ENCODE measurements around the gene DYNC1H1.
A peak's percentile ranks its signal among the peaks of the same experiment; 100 is the strongest.

Gene DYNC1H1

GRCh38 chr14:102086972-102087761, 122.8 kb downstream of the DYNC1H1 start, which contains the start of gene HSP90AA1:
TSS of gene HSP90AA1 (minus strand) at chr14:102087044. CDS start at chr14:102086378, 666 bp downstream.
- WGBS (ENCODE audit: extremely low coverage, insufficient coverage, low lambda C conversion rate), result no CpG with 5 or more reads among the region's 106 CpGs

GRCh38 chr14:102087762-102088011, 123.3 kb downstream of the DYNC1H1 start:
- Histone ChIP-seq H3K4me1 (ENCODE audit: control insufficient read depth, low read depth, low read length) (peaks cover 7% of the 10 kb centered on the region), H3K79me2 (ENCODE audit: control insufficient read depth, insufficient read depth, low read length) (peaks cover 37% of the 10 kb centered on the region), H2BK5ac (ENCODE audit: low read length) (peak overlapping the region; percentile 96), H3K4ac (ENCODE audit: low read depth, low read length) (peak overlapping the region; percentile 92), H2BK15ac (replicated peaks; ENCODE audit: low read depth) (no peak overlapping the region), H3K4me2 (ENCODE audit: low read length) (peak overlapping the region; percentile 70), H3K27me3 (ENCODE audit: insufficient read depth, low read length, poor library complexity) (no peaks in the 10 kb centered on the region), H3K23ac (ENCODE audit: low read length) (peak overlapping the region; percentile 72), H3K79me1 (ENCODE audit: low read length) (peaks cover 8% of the 10 kb centered on the region), H3K56ac (ENCODE audit: low read length) (peak overlapping the region; percentile 95), H3K4me3 (ENCODE audit: low read length) (peak overlapping the region; percentile 34), H2BK120ac (ENCODE audit: low read depth, low read length) (no peak overlapping the region), H4K5ac (ENCODE audit: low read length) (no peak overlapping the region), H2AK5ac (ENCODE audit: low read length) (peak overlapping the region; percentile 18), H3K27ac (ENCODE audit: low read depth, low read length) (peak overlapping the region; percentile 99), H4K8ac (ENCODE audit: low read depth, low read length) (peak overlapping the region; percentile 98), H3K36me3 (ENCODE audit: control insufficient read depth, insufficient read depth, low read length) (peaks cover 16% of the 10 kb centered on the region), H3K9ac (ENCODE audit: low read length) (peak overlapping the region; percentile 88), H3K18ac (ENCODE audit: low read length) (peak overlapping the region; percentile 99)
- WGBS (ENCODE audit: extremely low coverage, insufficient coverage, low lambda C conversion rate), result no CpG with 5 or more reads among the region's 11 CpGs
- no peak for DNase-seq

More at GRCh38 chr14:102086972-102087761, 122.8 kb downstream of the DYNC1H1 start, which contains the start of gene HSP90AA1:
- Histone ChIP-seq H3K27ac (ENCODE audit: low read depth, low read length) (peak within 1 kb of the TSS; percentile 99), H3K4ac (ENCODE audit: low read depth, low read length) (peak within 1 kb of the TSS; percentile 100), H2BK15ac (replicated peaks; ENCODE audit: low read depth) (no peak within 1 kb of the TSS), H3K4me2 (ENCODE audit: low read length) (peak within 1 kb of the TSS; percentile 70), H4K8ac (ENCODE audit: low read depth, low read length) (peak within 1 kb of the TSS; percentile 98), H2BK120ac (ENCODE audit: low read depth, low read length) (peak within 1 kb of the TSS; percentile 95), H3K4me1 (ENCODE audit: control insufficient read depth, low read depth, low read length) (peaks cover 7% of the 10 kb centered on the region), H3K9ac (ENCODE audit: low read length) (peak within 1 kb of the TSS; percentile 88), H2AK5ac (ENCODE audit: low read length) (peak within 1 kb of the TSS; percentile 18), H4K5ac (ENCODE audit: low read length) (no peak within 1 kb of the TSS), H3K27me3 (ENCODE audit: insufficient read depth, low read length, poor library complexity) (no peaks in the 10 kb centered on the region), H3K36me3 (ENCODE audit: control insufficient read depth, insufficient read depth, low read length) (peaks cover 16% of the 10 kb centered on the region), H3K79me1 (ENCODE audit: low read length) (peaks cover 8% of the 10 kb centered on the region), H3K18ac (ENCODE audit: low read length) (peak within 1 kb of the TSS; percentile 100), H3K23ac (ENCODE audit: low read length) (peak within 1 kb of the TSS; percentile 72), H3K4me3 (ENCODE audit: low read length) (peak within 1 kb of the TSS; percentile 95), H3K79me2 (ENCODE audit: control insufficient read depth, insufficient read depth, low read length) (peaks cover 37% of the 10 kb centered on the region), H2BK5ac (ENCODE audit: low read length) (peak within 1 kb of the TSS; percentile 96), H3K56ac (ENCODE audit: low read length) (peak within 1 kb of the TSS; percentile 95)
- DNase-seq, result peak; percentile 96

GRCh38 chr14:102088012-102088792, 123.8 kb downstream of the DYNC1H1 start:
- H3K56ac ChIP-seq (ENCODE audit: low read length), result peak overlapping the region; percentile 95
- peaks cover 7% of the 10 kb centered on the region for H3K4me1 ChIP-seq (ENCODE audit: control insufficient read depth, low read depth, low read length)
- peak overlapping the region; percentile 43 for H2AK5ac ChIP-seq (ENCODE audit: low read length)
- H4K8ac ChIP-seq (ENCODE audit: low read depth, low read length), result peak overlapping the region; percentile 98
- H3K4me2 ChIP-seq (ENCODE audit: low read length), result peak overlapping the region; percentile 44
- WGBS (ENCODE audit: extremely low coverage, insufficient coverage, low lambda C conversion rate), result no CpG with 5 or more reads among the region's 39 CpGs
- H3K27ac ChIP-seq (ENCODE audit: low read depth, low read length), result peak overlapping the region; percentile 99
- no peak overlapping the region for H3K4me3 ChIP-seq (ENCODE audit: low read length)
- H3K79me2 ChIP-seq (ENCODE audit: control insufficient read depth, insufficient read depth, low read length), result peaks cover 34% of the 10 kb centered on the region
- peak overlapping the region; percentile 78 for H2BK5ac ChIP-seq (ENCODE audit: low read length)
- H4K5ac ChIP-seq (ENCODE audit: low read length), result peak overlapping the region; percentile 91
- H3K23ac ChIP-seq (ENCODE audit: low read length), result no peak overlapping the region
- DNase-seq, result peak; percentile 92
- H3K36me3 ChIP-seq (ENCODE audit: control insufficient read depth, insufficient read depth, low read length), result peaks cover 12% of the 10 kb centered on the region
- H2BK120ac ChIP-seq (ENCODE audit: low read depth, low read length), result no peak overlapping the region
- H3K9ac ChIP-seq (ENCODE audit: low read length), result peak overlapping the region; percentile 88
- H3K18ac ChIP-seq (ENCODE audit: low read length), result peak overlapping the region; percentile 99
- H3K79me1 ChIP-seq (ENCODE audit: low read length), result peaks cover 7% of the 10 kb centered on the region
- H2BK15ac ChIP-seq (replicated peaks; ENCODE audit: low read depth), result no peak overlapping the region
- H3K4ac ChIP-seq (ENCODE audit: low read depth, low read length), result peak overlapping the region; percentile 92
- H3K27me3 ChIP-seq (ENCODE audit: insufficient read depth, low read length, poor library complexity), result no peaks in the 10 kb centered on the region

GRCh38 chr14:102089621-102090343, 125.4 kb downstream of the DYNC1H1 start:
- no peak for DNase-seq

GRCh38 chr14:102090713-102091112, 126.3 kb downstream of the DYNC1H1 start:
- Histone ChIP-seq H3K79me1 (ENCODE audit: low read length) (no peaks in the 10 kb centered on the region), H3K27ac (ENCODE audit: low read depth, low read length) (no peak overlapping the region), H3K27me3 (ENCODE audit: insufficient read depth, low read length, poor library complexity) (no peaks in the 10 kb centered on the region), H3K4me1 (ENCODE audit: control insufficient read depth, low read depth, low read length) (peaks cover 5% of the 10 kb centered on the region), H2BK120ac (ENCODE audit: low read depth, low read length) (no peak overlapping the region), H3K23ac (ENCODE audit: low read length) (no peak overlapping the region), H3K18ac (ENCODE audit: low read length) (no peak overlapping the region), H2AK5ac (ENCODE audit: low read length) (no peak overlapping the region), H3K4ac (ENCODE audit: low read depth, low read length) (no peak overlapping the region), H3K9ac (ENCODE audit: low read length) (no peak overlapping the region), H3K36me3 (ENCODE audit: control insufficient read depth, insufficient read depth, low read length) (no peaks in the 10 kb centered on the region), H4K5ac (ENCODE audit: low read length) (no peak overlapping the region), H3K79me2 (ENCODE audit: control insufficient read depth, insufficient read depth, low read length) (peaks cover 11% of the 10 kb centered on the region), H3K4me2 (ENCODE audit: low read length) (no peak overlapping the region), H2BK15ac (replicated peaks; ENCODE audit: low read depth) (no peak overlapping the region), H2BK5ac (ENCODE audit: low read length) (no peak overlapping the region), H3K56ac (ENCODE audit: low read length) (no peak overlapping the region), H4K8ac (ENCODE audit: low read depth, low read length) (no peak overlapping the region), H3K4me3 (ENCODE audit: low read length) (no peak overlapping the region)
- no CpG with 5 or more reads among the region's 3 CpGs for WGBS (ENCODE audit: extremely low coverage, insufficient coverage, low lambda C conversion rate)
- no peak for DNase-seq

More at GRCh38 chr14:102089621-102090343, 125.4 kb downstream of the DYNC1H1 start:
- Histone ChIP-seq H3K4me3 (ENCODE audit: low read length) (no peak overlapping the region), H2AK5ac (ENCODE audit: low read length) (no peak overlapping the region), H3K18ac (ENCODE audit: low read length) (no peak overlapping the region), H2BK15ac (replicated peaks; ENCODE audit: low read depth) (no peak overlapping the region), H2BK5ac (ENCODE audit: low read length) (no peak overlapping the region), H3K27me3 (ENCODE audit: insufficient read depth, low read length, poor library complexity) (no peaks in the 10 kb centered on the region), H3K79me2 (ENCODE audit: control insufficient read depth, insufficient read depth, low read length) (peaks cover 20% of the 10 kb centered on the region), H2BK120ac (ENCODE audit: low read depth, low read length) (no peak overlapping the region), H3K27ac (ENCODE audit: low read depth, low read length) (no peak overlapping the region), H3K79me1 (ENCODE audit: low read length) (peaks cover 3% of the 10 kb centered on the region), H3K4me1 (ENCODE audit: control insufficient read depth, low read depth, low read length) (peaks cover 7% of the 10 kb centered on the region), H3K36me3 (ENCODE audit: control insufficient read depth, insufficient read depth, low read length) (peaks cover 6% of the 10 kb centered on the region), H3K23ac (ENCODE audit: low read length) (no peak overlapping the region), H3K4ac (ENCODE audit: low read depth, low read length) (no peak overlapping the region), H3K4me2 (ENCODE audit: low read length) (no peak overlapping the region), H3K56ac (ENCODE audit: low read length) (no peak overlapping the region), H4K5ac (ENCODE audit: low read length) (no peak overlapping the region), H3K9ac (ENCODE audit: low read length) (no peak overlapping the region), H4K8ac (ENCODE audit: low read depth, low read length) (no peak overlapping the region)
- WGBS (ENCODE audit: extremely low coverage, insufficient coverage, low lambda C conversion rate), result no CpG with 5 or more reads among the region's 11 CpGs
